ENCODE results near the gene DDX54. TPM values are rescaled to one million over a fixed set of nuclear protein-coding genes. Genes with fewer than 3 reads are reported as not detected.

DDX54 gene
- total RNA-seq, 1 donor from 2014 or later: 36.9 TPM

DNA sequence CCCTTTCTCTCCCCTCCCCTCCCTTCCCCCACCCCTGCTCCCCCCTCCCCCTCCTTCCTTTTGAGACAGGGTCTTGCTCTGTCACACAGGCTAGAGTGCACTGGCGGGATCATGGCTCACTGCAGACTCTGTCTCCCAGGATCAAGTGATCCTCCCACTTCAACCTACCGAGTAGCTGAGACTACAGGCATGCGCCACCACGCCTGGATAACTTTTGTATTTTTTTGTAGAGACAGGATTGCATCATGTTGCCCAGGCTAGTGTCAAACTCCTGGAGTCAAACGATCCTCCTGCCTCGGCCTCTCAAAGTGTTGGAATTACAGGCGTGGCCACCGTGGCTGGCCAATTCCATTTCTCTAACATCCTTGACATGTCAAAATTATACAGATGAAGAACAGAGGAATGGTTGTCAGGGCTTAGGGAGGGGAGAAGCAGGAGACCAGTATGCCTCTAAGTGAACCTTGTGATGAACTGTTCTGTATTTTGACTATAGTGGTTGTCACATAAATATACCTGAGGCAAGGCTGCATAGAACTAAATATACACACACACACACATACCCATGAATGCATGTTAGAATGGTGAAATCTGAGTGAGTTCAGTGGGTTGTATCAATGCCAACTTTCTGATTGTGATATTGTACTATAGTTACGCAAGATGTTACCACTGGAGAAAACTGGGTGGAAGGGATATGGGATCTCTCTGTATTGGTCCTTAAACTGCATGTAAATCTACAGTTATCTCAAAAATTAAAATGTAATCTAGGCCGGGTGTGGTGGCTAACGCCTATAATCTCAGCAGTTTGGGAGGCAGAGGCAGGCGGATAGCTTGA lies 39.3 kb downstream of the DDX54 start:
- Histone ChIP-seq H3K9me3 (ENCODE audit: low read depth) (no peaks in the 10 kb centered on the region), H2AFZ (replicated peaks) (no peak overlapping the region), H3K4me2 (no peak overlapping the region), H3F3A (ENCODE audit: low read depth) (peaks cover 7% of the 10 kb centered on the region), H3K9ac (no peak overlapping the region), H3K27ac (no peak overlapping the region), H3K79me2 (ENCODE audit: low read depth) (no peaks in the 10 kb centered on the region), H3K36me3 (no peaks in the 10 kb centered on the region), H4K20me1 (ENCODE audit: low read depth) (no peaks in the 10 kb centered on the region), H3K4me1 (peaks cover 9% of the 10 kb centered on the region), H3K4me3 (no peak overlapping the region), H3K27me3 (peaks cover 8% of the 10 kb centered on the region)
- Mint-ChIP-seq H3K27ac (peak overlapping the region; percentile 78), H3K9me3 (peaks cover 8% of the 10 kb centered on the region), H3K36me3 (no peaks in the 10 kb centered on the region), H3K4me3 (no peak overlapping the region), H3K27me3 (ENCODE audit: insufficient read depth, low read depth) (peaks cover 4% of the 10 kb centered on the region), H3K4me1 (peaks cover 35% of the 10 kb centered on the region)
- DNase-seq (ENCODE audit: low spot score): no peak
- TF ChIP-seq EZH2phosphoT487 (IDR thresholded peaks at IDR 0.05) (no peak), EZH2 (IDR thresholded peaks at IDR 0.05) (no peak)
- TF ChIP-seq, protein P1, sequence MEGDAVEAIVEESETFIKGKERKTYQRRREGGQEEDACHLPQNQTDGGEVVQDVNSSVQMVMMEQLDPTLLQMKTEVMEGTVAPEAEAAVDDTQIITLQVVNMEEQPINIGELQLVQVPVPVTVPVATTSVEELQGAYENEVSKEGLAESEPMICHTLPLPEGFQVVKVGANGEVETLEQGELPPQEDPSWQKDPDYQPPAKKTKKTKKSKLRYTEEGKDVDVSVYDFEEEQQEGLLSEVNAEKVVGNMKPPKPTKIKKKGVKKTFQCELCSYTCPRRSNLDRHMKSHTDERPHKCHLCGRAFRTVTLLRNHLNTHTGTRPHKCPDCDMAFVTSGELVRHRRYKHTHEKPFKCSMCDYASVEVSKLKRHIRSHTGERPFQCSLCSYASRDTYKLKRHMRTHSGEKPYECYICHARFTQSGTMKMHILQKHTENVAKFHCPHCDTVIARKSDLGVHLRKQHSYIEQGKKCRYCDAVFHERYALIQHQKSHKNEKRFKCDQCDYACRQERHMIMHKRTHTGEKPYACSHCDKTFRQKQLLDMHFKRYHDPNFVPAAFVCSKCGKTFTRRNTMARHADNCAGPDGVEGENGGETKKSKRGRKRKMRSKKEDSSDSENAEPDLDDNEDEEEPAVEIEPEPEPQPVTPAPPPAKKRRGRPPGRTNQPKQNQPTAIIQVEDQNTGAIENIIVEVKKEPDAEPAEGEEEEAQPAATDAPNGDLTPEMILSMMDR (IDR thresholded peaks at IDR 0.05): no peak

DNA sequence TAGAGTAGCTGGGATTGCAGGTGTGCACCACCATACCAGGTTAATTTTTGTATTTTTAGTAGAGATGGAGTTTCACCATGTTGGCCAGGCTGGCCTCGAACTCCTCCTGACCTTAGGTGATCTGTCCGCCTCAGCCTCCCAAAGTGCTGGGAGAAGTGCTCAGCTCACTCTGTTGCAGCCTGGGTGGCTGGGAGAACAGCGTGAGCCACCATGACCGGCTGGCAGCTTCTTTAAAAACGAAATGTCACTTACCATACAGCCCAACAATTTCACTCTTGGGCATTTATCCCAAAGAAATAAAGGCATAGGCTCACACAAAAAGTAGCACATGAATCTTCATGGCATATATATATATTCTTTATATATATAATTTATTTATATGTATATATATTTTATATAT lies 40.5 kb downstream of the DDX54 start:
- H3K9ac ChIP-seq: no peak overlapping the region
- H3K4me2 ChIP-seq: no peak overlapping the region
- peaks cover 8% of the 10 kb centered on the region for H3K9me3 Mint-ChIP-seq
- no peak overlapping the region for H3K27ac Mint-ChIP-seq
- no peak overlapping the region for H3K4me3 Mint-ChIP-seq
- no peak overlapping the region for H3K4me3 ChIP-seq
- H3K9me3 ChIP-seq (ENCODE audit: low read depth): no peaks in the 10 kb centered on the region
- peaks cover under 1% of the 10 kb centered on the region for H3K27me3 Mint-ChIP-seq (ENCODE audit: insufficient read depth, low read depth)
- no peak overlapping the region for H3K27ac ChIP-seq
- H2AFZ ChIP-seq (replicated peaks): no peak overlapping the region
- H3K27me3 ChIP-seq: no peaks in the 10 kb centered on the region
- H3K36me3 Mint-ChIP-seq: no peaks in the 10 kb centered on the region
- no peaks in the 10 kb centered on the region for H4K20me1 ChIP-seq (ENCODE audit: low read depth)
- H3K4me1 Mint-ChIP-seq: peaks cover 25% of the 10 kb centered on the region
- TF ChIP-seq, protein P1 (IDR thresholded peaks at IDR 0.05): no peak
- TF ChIP-seq EZH2 (IDR thresholded peaks at IDR 0.05) (no peak), EZH2phosphoT487 (IDR thresholded peaks at IDR 0.05) (no peak)
- peaks cover 5% of the 10 kb centered on the region for H3K4me1 ChIP-seq
- H3K79me2 ChIP-seq (ENCODE audit: low read depth): no peaks in the 10 kb centered on the region
- H3F3A ChIP-seq (ENCODE audit: low read depth): peaks cover 7% of the 10 kb centered on the region
- DNase-seq (ENCODE audit: low spot score): no peak
- no peaks in the 10 kb centered on the region for H3K36me3 ChIP-seq

DNA sequence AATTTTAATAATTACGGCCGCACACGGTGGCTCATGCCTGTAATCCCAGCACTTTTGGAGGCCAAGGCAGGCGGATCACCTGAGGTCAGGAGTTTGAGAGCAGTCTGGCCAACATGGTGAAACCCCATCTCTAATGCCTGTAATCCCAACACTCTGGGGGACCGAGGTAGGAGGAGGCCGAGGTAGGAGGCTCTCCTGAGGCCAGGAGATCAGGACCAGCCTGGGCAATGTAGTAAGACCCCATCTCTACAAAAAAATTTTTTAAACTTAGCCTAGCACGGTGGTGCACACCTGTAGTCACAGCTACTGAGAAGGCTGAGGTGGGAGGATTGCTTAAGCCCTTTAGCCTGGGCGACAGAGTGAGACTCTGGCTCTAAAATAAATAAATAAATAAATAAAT lies 41.3 kb downstream of the DDX54 start:
- Mint-ChIP-seq H3K9me3 (peaks cover 8% of the 10 kb centered on the region), H3K27me3 (ENCODE audit: insufficient read depth, low read depth) (peaks cover 2% of the 10 kb centered on the region), H3K4me1 (peaks cover 18% of the 10 kb centered on the region), H3K4me3 (no peak overlapping the region), H3K36me3 (no peaks in the 10 kb centered on the region), H3K27ac (no peak overlapping the region)
- Histone ChIP-seq H3K4me1 (no peaks in the 10 kb centered on the region), H3K4me3 (no peak overlapping the region), H3F3A (ENCODE audit: low read depth) (peaks cover 3% of the 10 kb centered on the region), H4K20me1 (ENCODE audit: low read depth) (no peaks in the 10 kb centered on the region), H3K27ac (no peak overlapping the region), H3K9ac (no peak overlapping the region), H3K79me2 (ENCODE audit: low read depth) (no peaks in the 10 kb centered on the region), H2AFZ (replicated peaks) (no peak overlapping the region), H3K4me2 (no peak overlapping the region), H3K36me3 (no peaks in the 10 kb centered on the region), H3K9me3 (ENCODE audit: low read depth) (no peaks in the 10 kb centered on the region), H3K27me3 (no peaks in the 10 kb centered on the region)
- no peak for DNase-seq (ENCODE audit: low spot score)
- TF ChIP-seq, protein P1 (IDR thresholded peaks at IDR 0.05): no peak
- TF ChIP-seq EZH2phosphoT487 (IDR thresholded peaks at IDR 0.05) (no peak), EZH2 (IDR thresholded peaks at IDR 0.05) (no peak)
